HepG2 (cell line): Measurements from ENCODE around the gene SLC16A2. TPM values are rescaled to one million over a fixed set of nuclear protein-coding genes. Genes with fewer than 3 reads are reported as not detected.

ENCODE experiments used
- ATAC-seq: fragments of 200-7000 bp; cut with Tn5 transposase; 3 replicates; pipeline ENCODE4 v1.9.1; 2020; ENCODE audit warnings: mild to moderate bottlenecking, moderate library complexity
- BruUV-seq: library from RNA; stranded (reverse); fragments of 400-500 nt; replicated peaks from 2 replicates; lab custom pipeline; 2021; lab: Mats Ljungman, UMichigan
- CTCF ChIA-PET: fragments of 300-600 bp; formaldehyde crosslinking; extraction: SDS; loops from one replicate; lab custom pipeline; 2021; ENCODE audit warnings: low total read pairs, inconsistent platforms, low intra/inter-chr PET ratio; lab: Yijun Ruan, JAX
- POLR2A ChIA-PET: fragments of 350-600 bp; sonication (Branson Sonifier 250); formaldehyde crosslinking; loops from one replicate; lab custom pipeline; 2020; ENCODE audit warnings: antibody characterized with exemption, inconsistent platforms; lab: Yijun Ruan, JAX
- DNase-seq: peaks from one replicate; pipeline ENCODE4 v3.0.0-alpha.2; 2015; ENCODE audit warnings: low spot score
- FAIRE-seq: peaks from 3 replicates; lab custom pipeline; 2011; peaks lifted over from hg19 to GRCh38; lab: Jason Lieb, UNC
- H2AFZ ChIP-seq: one replicate; pipeline ENCODE4 v1.6.1; 2011; ENCODE audit warnings: low read length, inconsistent platforms
- H3K27ac ChIP-seq: fragments of 300-600 bp; 3 replicates; pipeline ENCODE4 v1.8.0; 2011; ENCODE audit warnings: mixed run types, mild to moderate bottlenecking, mixed read lengths, low read length, inconsistent platforms; ENCODE audit not compliant: insufficient read depth; ENCODE audit errors: extremely low read length
- H3K27me3 ChIP-seq, 2 experiments: fragments of 200-600 bp in 1 of 2; 2 replicates in 1 of 2; 3 replicates in 1 of 2; pipeline versions ENCODE4 v1.6.0 to v1.8.0; 2011; ENCODE audit warnings: low read length in 2 of 2, mild to moderate bottlenecking in 2 of 2, moderate library complexity in 2 of 2, inconsistent platforms in 1 of 2; ENCODE audit not compliant: insufficient read depth in 2 of 2, control insufficient read depth in 1 of 2
- H3K36me3 ChIP-seq, 2 experiments: fragments of 200-600 bp in 1 of 2; replicated peaks in 1 of 2; 2 replicates in 1 of 2; 3 replicates in 1 of 2; pipeline versions ENCODE4 v1.5.1 to v1.8.0; 2011; ENCODE audit warnings: low read length in 2 of 2, inconsistent platforms in 1 of 2; ENCODE audit not compliant: insufficient read depth in 2 of 2, control insufficient read depth in 1 of 2
- H3K4me1 ChIP-seq: 2 replicates; pipeline ENCODE4 v1.5.1; 2012; ENCODE audit warnings: low read length, inconsistent platforms; ENCODE audit not compliant: insufficient read depth
- H3K4me2 ChIP-seq: 2 replicates; pipeline ENCODE4 v1.6.0; 2011; ENCODE audit warnings: low read depth, low read length, inconsistent platforms
- H3K4me3 ChIP-seq, 3 experiments: fragments of 200-600 bp in 1 of 3; sonication (generic), shearing (Covaris generic) in 1 of 3; replicated peaks in 1 of 3; 2 replicates each; pipeline ENCODE4 v1.5.1; 2011 to 2016; ENCODE audit warnings: low read length in 3 of 3, inconsistent platforms in 2 of 3, low read depth in 2 of 3, mild to moderate bottlenecking in 2 of 3, control low read depth in 1 of 3, mixed read lengths in 1 of 3; ENCODE audit not compliant: insufficient read depth in 1 of 3
- H3K79me2 ChIP-seq: one replicate; pipeline ENCODE4 v1.6.1; 2011; ENCODE audit warnings: low read length, inconsistent platforms; ENCODE audit not compliant: insufficient read depth
- H3K9ac ChIP-seq: 2 replicates; pipeline ENCODE4 v1.6.0; 2011; ENCODE audit warnings: mild to moderate bottlenecking, low read depth, low read length, inconsistent platforms; ENCODE audit not compliant: insufficient read depth
- H3K9me3 ChIP-seq: 2 replicates; pipeline ENCODE4 v1.5.1; 2012; ENCODE audit warnings: mild to moderate bottlenecking, low read length
- H4K20me1 ChIP-seq: 2 replicates; pipeline ENCODE4 v1.6.0; 2011; ENCODE audit warnings: inconsistent platforms, mild to moderate bottlenecking, low read length, moderate library complexity; ENCODE audit not compliant: insufficient read depth
- FOXK1 ChIP-seq: sonication (generic); formaldehyde crosslinking; IDR thresholded peaks from 2 replicates; pipeline ENCODE4 v1.4.0; 2020; ENCODE audit warnings: low read depth, missing genetic modification reagents, borderline replicate concordance
- KLF13 ChIP-seq: sonication (generic); formaldehyde crosslinking; IDR thresholded peaks from 2 replicates; pipeline ENCODE4 v1.4.0; 2020; ENCODE audit warnings: mild to moderate bottlenecking, missing genetic modification reagents
- NFKBIZ ChIP-seq: IDR thresholded peaks from 2 replicates; pipeline ENCODE4 v1.6.1; 2018; ENCODE audit warnings: missing genetic modification reagents, missing compliant biosample characterization
- NKX3-1 ChIP-seq: sonication (generic); formaldehyde crosslinking; IDR thresholded peaks from 2 replicates; pipeline ENCODE4 v1.5.0; 2020; ENCODE audit warnings: missing genetic modification reagents
- PREB ChIP-seq: sonication (generic); formaldehyde crosslinking; IDR thresholded peaks from 2 replicates; pipeline ENCODE4 v1.4.0; 2020; ENCODE audit warnings: missing genetic modification reagents
- ZBTB14 ChIP-seq: sonication (generic); formaldehyde crosslinking; IDR thresholded peaks from 2 replicates; pipeline ENCODE4 v1.4.0; 2020; ENCODE audit warnings: missing genetic modification reagents
- ZBTB26 ChIP-seq: IDR thresholded peaks from 2 replicates; pipeline ENCODE4 v1.6.1; 2016; ENCODE audit warnings: missing compliant biosample characterization, missing genetic modification reagents, borderline replicate concordance
- ZNF75D ChIP-seq: sonication (generic); formaldehyde crosslinking; IDR thresholded peaks from 2 replicates; pipeline ENCODE4 v1.8.1; 2023; ENCODE audit warnings: missing genetic modification reagents, mild to moderate bottlenecking, borderline replicate concordance
- WGBS: methylation state at CpG from one replicate; pipeline ENCODE4 v1.1.6; 2017; ENCODE audit warnings: low lambda C conversion rate; 5-methylcytosine and 5-hydroxymethylcytosine counted together
- in situ Hi-C: cut with HindIII; loops from 2 replicates; pipeline ENCODE4 v1.10.0; 2017; ENCODE audit warnings: low pct_unique_long_range_greater_than_20kb; ENCODE audit not compliant: extremely low pct_ligation_motif_present
- intact Hi-C: fragments of 100-400 bp; cut with micrococcal nuclease; formaldehyde crosslinking; loops from one replicate; pipeline ENCODE4 v1.10.0; 2022; ENCODE audit not compliant: unreplicated experiment
- polyA plus RNA-seq, 8 experiments: library from polyadenylated mRNA; depleted of rRNA in 3 of 8; stranded (reverse) in 7 of 8; unstranded in 1 of 8; fragments of >200 nt; fragmentation: Illumina TruSeq in 4 of 8; extraction: Trizol in 4 of 8; gene quantifications; 2 replicates each; pipeline versions ENCODE4 v1.2.1 to v1.2.3, GENCODE V29; 2011 to 2016; ENCODE audit warnings: low read depth in 4 of 8, missing spikeins in 1 of 8, mixed read lengths in 1 of 8; ENCODE audit not compliant: insufficient read depth in 1 of 8
- total RNA-seq, 5 experiments: library from RNA; depleted of rRNA; stranded (reverse); fragments of >200 nt; fragmentation: Illumina TruSeq; extraction: Trizol; gene quantifications; 2 replicates each; pipeline ENCODE4 v1.2.3, GENCODE V29; 2016; ENCODE audit warnings: low read depth in 1 of 5
- TF ChIP-seq, protein P1 (sequence below): sonication (generic); formaldehyde crosslinking; IDR thresholded peaks from 2 replicates; pipeline ENCODE4 v1.4.0; 2020; ENCODE audit warnings: missing genetic modification reagents, borderline replicate concordance

Gene SLC16A2
- total and polyA plus RNA-seq, 2 of the 13 experiments (the other 11 are each of a cell fraction or from before 2014, with no cell fraction given): 0.07 to 0.08 TPM

GRCh38 chrX:74520291-74520690 lies 99.0 kb downstream of the SLC16A2 start (continued):
- no peak for TF ChIP-seq PREB

DNA sequence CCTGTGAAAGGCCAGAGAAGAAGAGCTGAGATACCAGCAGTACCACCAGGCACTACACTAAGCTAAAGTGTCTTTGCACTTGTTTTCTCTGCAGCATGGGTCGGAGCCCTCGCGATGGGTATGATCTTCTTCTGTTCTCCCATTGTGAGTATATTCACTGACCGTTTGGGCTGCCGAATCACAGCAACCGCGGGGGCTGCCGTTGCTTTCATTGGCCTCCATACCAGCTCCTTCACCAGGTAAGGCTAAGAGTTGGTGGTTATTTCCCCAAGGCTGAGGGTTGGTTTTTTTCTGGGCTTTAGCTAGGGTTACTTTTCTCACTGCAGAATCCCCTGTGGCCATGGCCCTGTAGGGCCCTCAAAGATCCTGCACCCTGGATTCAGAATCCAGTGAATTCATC lies 99.6 kb downstream of the SLC16A2 start:
- Histone ChIP-seq H2AFZ (no peak overlapping the region), H3K27ac (no peak overlapping the region), H4K20me1 (no peaks in the 10 kb centered on the region), H3K9me3 (no peaks in the 10 kb centered on the region), H3K4me2 (no peak overlapping the region), H3K36me3 (no peaks in the 10 kb centered on the region), H3K4me1 (no peaks in the 10 kb centered on the region), H3K79me2 (no peaks in the 10 kb centered on the region), H3K9ac (no peak overlapping the region), H3K4me3 (no peak overlapping the region), H3K27me3 (no peaks in the 10 kb centered on the region)
- no CpG with 5 or more reads among the region's 8 CpGs for WGBS
- ChIA-PET CTCF (no interaction called here), POLR2A (no interaction called here)
- BruUV-seq: no TSS peak
- intact Hi-C loops: no loop called here
- no peak for FAIRE-seq
- no peak for TF ChIP-seq NFKBIZ (CRISPR knock-in tag)
- in situ Hi-C loops: no loop called here
- DNase-seq: no peak
- no peak for ATAC-seq

DNA sequence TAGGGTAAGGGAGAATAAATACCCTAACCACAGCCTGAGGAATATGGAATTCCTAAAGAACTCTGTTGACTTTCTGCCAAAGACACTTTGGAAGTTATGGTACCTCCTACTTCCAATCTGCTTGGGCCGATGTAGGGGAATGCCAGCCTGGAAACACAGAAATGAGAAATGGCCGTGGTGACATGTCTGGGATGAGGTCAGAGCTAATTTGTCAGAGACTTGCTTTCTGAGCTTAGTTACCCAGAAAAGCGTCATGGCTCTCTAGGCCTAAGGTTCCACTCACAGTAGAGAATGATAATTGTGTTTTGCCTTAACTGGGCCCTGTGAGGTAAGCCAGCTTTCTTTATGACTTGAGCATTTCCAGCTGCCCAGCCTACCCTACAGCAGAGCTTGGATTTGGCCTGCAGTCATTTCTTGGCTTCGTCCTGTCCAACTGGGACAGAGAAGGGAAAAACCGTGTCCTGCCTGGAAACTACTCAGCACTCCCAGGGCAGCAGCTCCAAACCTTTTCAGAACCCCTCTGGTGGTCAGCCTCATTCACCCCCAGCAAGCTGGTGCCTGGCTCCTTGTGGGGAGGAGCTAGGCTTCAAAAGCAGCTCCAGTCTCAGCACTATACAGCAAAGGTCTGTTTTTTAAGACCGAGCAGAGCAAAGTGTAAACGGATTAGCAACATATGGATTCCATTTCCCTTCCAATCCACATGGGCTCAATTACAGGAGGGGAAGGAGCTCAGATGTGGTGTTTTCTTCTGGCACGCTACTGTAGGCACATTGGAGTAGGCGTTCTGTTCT lies 100.9 kb downstream of the SLC16A2 start:
- Histone ChIP-seq H3K79me2 (no peaks in the 10 kb centered on the region), H3K27me3 (no peaks in the 10 kb centered on the region), H3K27ac (no peak overlapping the region), H3K9ac (no peak overlapping the region), H3K9me3 (no peaks in the 10 kb centered on the region), H3K4me2 (no peak overlapping the region), H3K4me1 (no peaks in the 10 kb centered on the region), H2AFZ (no peak overlapping the region), H3K4me3 (no peak overlapping the region), H3K36me3 (no peaks in the 10 kb centered on the region), H4K20me1 (no peaks in the 10 kb centered on the region)
- no peak for DNase-seq
- in situ Hi-C loops: no loop called here
- intact Hi-C loops: no loop called here
- no peak for ATAC-seq
- ChIA-PET CTCF (no interaction called here), POLR2A (no interaction called here)
- WGBS: 33% methylated on average over 5 of the region's 9 CpGs
- no peak for FAIRE-seq
- BruUV-seq: no TSS peak
- TF ChIP-seq, protein P1, sequence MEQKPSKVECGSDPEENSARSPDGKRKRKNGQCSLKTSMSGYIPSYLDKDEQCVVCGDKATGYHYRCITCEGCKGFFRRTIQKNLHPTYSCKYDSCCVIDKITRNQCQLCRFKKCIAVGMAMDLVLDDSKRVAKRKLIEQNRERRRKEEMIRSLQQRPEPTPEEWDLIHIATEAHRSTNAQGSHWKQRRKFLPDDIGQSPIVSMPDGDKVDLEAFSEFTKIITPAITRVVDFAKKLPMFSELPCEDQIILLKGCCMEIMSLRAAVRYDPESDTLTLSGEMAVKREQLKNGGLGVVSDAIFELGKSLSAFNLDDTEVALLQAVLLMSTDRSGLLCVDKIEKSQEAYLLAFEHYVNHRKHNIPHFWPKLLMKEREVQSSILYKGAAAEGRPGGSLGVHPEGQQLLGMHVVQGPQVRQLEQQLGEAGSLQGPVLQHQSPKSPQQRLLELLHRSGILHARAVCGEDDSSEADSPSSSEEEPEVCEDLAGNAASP: no peak
- TF ChIP-seq ZNF75D (CRISPR knock-in tag): no peak
- TF ChIP-seq NKX3-1 (CRISPR knock-in tag): no peak
- TF ChIP-seq KLF13 (CRISPR knock-in tag): no peak
- TF ChIP-seq ZBTB14 (CRISPR knock-in tag): no peak
- TF ChIP-seq ZBTB26 (CRISPR knock-in tag): no peak
- TF ChIP-seq FOXK1 (CRISPR knock-in tag): no peak
